ENCODE measurements around the gene PAK3.

Gene PAK3

GRCh38 chrX:111095974-111096895, at the start of gene PAK3:
Gene PAK3 (plus strand): TSS chrX:111096191. CDS start chrX:111123104, 26,913 bp downstream.
- Mint-ChIP-seq H3K4me1 (ENCODE audit: low read depth) (peaks cover 17% of the 10 kb centered on the region), H3K27ac (peak within 1 kb of the TSS; percentile 24), H3K36me3 (ENCODE audit: low read depth) (no peaks in the 10 kb centered on the region), H3K9me3 (no peaks in the 10 kb centered on the region), H3K4me3 (peak within 1 kb of the TSS; percentile 66), H3K27me3 (peaks cover 77% of the 10 kb centered on the region)
- peak; percentile 45 for DNase-seq

- Mint-ChIP-seq H3K27ac (no peak overlapping the region), H3K36me3 (ENCODE audit: low read depth) (no peaks in the 10 kb centered on the region)
These were observed 48.4 kb upstream of the PAK3 start for GRCh38 chrX:111047575-111047974.

GRCh38 chrX:111052478-111052877, 43.5 kb upstream of the PAK3 start:
- H3K4me3 Mint-ChIP-seq = no peak overlapping the region
- DNase-seq = no peak
- no peak overlapping the region for H3K27ac Mint-ChIP-seq
- H3K36me3 Mint-ChIP-seq (ENCODE audit: low read depth) = no peaks in the 10 kb centered on the region
- H3K9me3 Mint-ChIP-seq = no peaks in the 10 kb centered on the region
- no peaks in the 10 kb centered on the region for H3K4me1 Mint-ChIP-seq (ENCODE audit: low read depth)
- peaks cover 24% of the 10 kb centered on the region for H3K27me3 Mint-ChIP-seq

More at GRCh38 chrX:111047575-111047974, 48.4 kb upstream of the PAK3 start:
- Mint-ChIP-seq H3K9me3 (no peaks in the 10 kb centered on the region), H3K4me1 (ENCODE audit: low read depth) (no peaks in the 10 kb centered on the region), H3K27me3 (peaks cover 17% of the 10 kb centered on the region), H3K4me3 (no peak overlapping the region)
- no peak for DNase-seq

- Mint-ChIP-seq H3K4me1 (ENCODE audit: low read depth) (no peaks in the 10 kb centered on the region), H3K27me3 (peaks cover 62% of the 10 kb centered on the region), H3K4me3 (no peak overlapping the region), H3K27ac (no peak overlapping the region), H3K9me3 (no peaks in the 10 kb centered on the region), H3K36me3 (ENCODE audit: low read depth) (no peaks in the 10 kb centered on the region)
- no peak for DNase-seq
These were observed 24.3 kb upstream of the PAK3 start for GRCh38 chrX:111071542-111072277.

- Mint-ChIP-seq H3K4me3 (no peak overlapping the region), H3K27me3 (peaks cover 59% of the 10 kb centered on the region), H3K9me3 (no peaks in the 10 kb centered on the region), H3K36me3 (ENCODE audit: low read depth) (no peaks in the 10 kb centered on the region), H3K4me1 (ENCODE audit: low read depth) (no peaks in the 10 kb centered on the region), H3K27ac (no peak overlapping the region)
- no peak for DNase-seq
These were observed 12.9 kb upstream of the PAK3 start for GRCh38 chrX:111083081-111083480.

- Mint-ChIP-seq H3K9me3 (no peaks in the 10 kb centered on the region), H3K4me3 (no peak overlapping the region), H3K27ac (no peak overlapping the region), H3K4me1 (ENCODE audit: low read depth) (no peaks in the 10 kb centered on the region), H3K27me3 (peaks cover 82% of the 10 kb centered on the region), H3K36me3 (ENCODE audit: low read depth) (no peaks in the 10 kb centered on the region)
- DNase-seq = no peak
These were observed 9.4 kb upstream of the PAK3 start for GRCh38 chrX:111086591-111087006.

- H3K27ac Mint-ChIP-seq = no peak overlapping the region
These were observed 7.4 kb upstream of the PAK3 start for GRCh38 chrX:111088628-111089027.

GRCh38 chrX:111090458-111090857, 5.5 kb upstream of the PAK3 start:
- Mint-ChIP-seq H3K36me3 (ENCODE audit: low read depth) (no peaks in the 10 kb centered on the region), H3K4me1 (ENCODE audit: low read depth) (peaks cover under 1% of the 10 kb centered on the region), H3K9me3 (no peaks in the 10 kb centered on the region), H3K27ac (no peak overlapping the region), H3K4me3 (no peak overlapping the region), H3K27me3 (peaks cover 87% of the 10 kb centered on the region)
- no peak for DNase-seq

More at GRCh38 chrX:111088628-111089027, 7.4 kb upstream of the PAK3 start:
- Mint-ChIP-seq H3K4me1 (ENCODE audit: low read depth) (no peaks in the 10 kb centered on the region), H3K36me3 (ENCODE audit: low read depth) (no peaks in the 10 kb centered on the region), H3K27me3 (peaks cover 90% of the 10 kb centered on the region), H3K4me3 (no peak overlapping the region), H3K9me3 (no peaks in the 10 kb centered on the region)
- no peak for DNase-seq

GRCh38 chrX:111098874-111099273, 2.9 kb downstream of the PAK3 start:
- DNase-seq = peak; percentile 79
- no peak overlapping the region for H3K4me3 Mint-ChIP-seq
- H3K27ac Mint-ChIP-seq = no peak overlapping the region
- H3K27me3 Mint-ChIP-seq = peaks cover 54% of the 10 kb centered on the region
- no peaks in the 10 kb centered on the region for H3K9me3 Mint-ChIP-seq
- H3K36me3 Mint-ChIP-seq (ENCODE audit: low read depth) = no peaks in the 10 kb centered on the region
- H3K4me1 Mint-ChIP-seq (ENCODE audit: low read depth) = peaks cover 17% of the 10 kb centered on the region

GRCh38 chrX:111100191-111100590, 4.2 kb downstream of the PAK3 start:
- peaks cover 45% of the 10 kb centered on the region for H3K27me3 Mint-ChIP-seq
- DNase-seq = peak; percentile 52

GRCh38 chrX:111101580-111101979, 5.6 kb downstream of the PAK3 start:
- peaks cover 37% of the 10 kb centered on the region for H3K27me3 Mint-ChIP-seq
- H3K4me1 Mint-ChIP-seq (ENCODE audit: low read depth) = peaks cover 11% of the 10 kb centered on the region
- H3K27ac Mint-ChIP-seq = no peak overlapping the region
- no peaks in the 10 kb centered on the region for H3K9me3 Mint-ChIP-seq
- no peak for DNase-seq
- no peaks in the 10 kb centered on the region for H3K36me3 Mint-ChIP-seq (ENCODE audit: low read depth)
- no peak overlapping the region for H3K4me3 Mint-ChIP-seq

More at GRCh38 chrX:111100191-111100590, 4.2 kb downstream of the PAK3 start:
- no peak overlapping the region for H3K4me3 Mint-ChIP-seq
- H3K36me3 Mint-ChIP-seq (ENCODE audit: low read depth) = no peaks in the 10 kb centered on the region
- H3K9me3 Mint-ChIP-seq = no peaks in the 10 kb centered on the region
- no peak overlapping the region for H3K27ac Mint-ChIP-seq
- H3K4me1 Mint-ChIP-seq (ENCODE audit: low read depth) = peaks cover 17% of the 10 kb centered on the region

- Mint-ChIP-seq H3K4me1 (ENCODE audit: low read depth) (peaks cover 11% of the 10 kb centered on the region), H3K27me3 (peaks cover 28% of the 10 kb centered on the region), H3K4me3 (no peak overlapping the region), H3K9me3 (no peaks in the 10 kb centered on the region), H3K36me3 (ENCODE audit: low read depth) (no peaks in the 10 kb centered on the region), H3K27ac (no peak overlapping the region)
- no peak for DNase-seq
These were observed 6.6 kb downstream of the PAK3 start for GRCh38 chrX:111102636-111103035.

GRCh38 chrX:111103246-111103645, 7.3 kb downstream of the PAK3 start:
- H3K9me3 Mint-ChIP-seq = no peaks in the 10 kb centered on the region
- peaks cover 22% of the 10 kb centered on the region for H3K27me3 Mint-ChIP-seq
- H3K4me3 Mint-ChIP-seq = no peak overlapping the region
- DNase-seq = no peak
- peaks cover 8% of the 10 kb centered on the region for H3K4me1 Mint-ChIP-seq (ENCODE audit: low read depth)
- no peaks in the 10 kb centered on the region for H3K36me3 Mint-ChIP-seq (ENCODE audit: low read depth)
- H3K27ac Mint-ChIP-seq = no peak overlapping the region

- Mint-ChIP-seq H3K27ac (no peak overlapping the region), H3K27me3 (no peaks in the 10 kb centered on the region), H3K4me1 (ENCODE audit: low read depth) (no peaks in the 10 kb centered on the region), H3K36me3 (ENCODE audit: low read depth) (no peaks in the 10 kb centered on the region), H3K4me3 (no peak overlapping the region), H3K9me3 (no peaks in the 10 kb centered on the region)
- no peak for DNase-seq
These were observed 14.2 kb downstream of the PAK3 start for GRCh38 chrX:111110098-111110775.
